ENCODE results near the gene MAPKAPK2.

Gene MAPKAPK2

DNA sequence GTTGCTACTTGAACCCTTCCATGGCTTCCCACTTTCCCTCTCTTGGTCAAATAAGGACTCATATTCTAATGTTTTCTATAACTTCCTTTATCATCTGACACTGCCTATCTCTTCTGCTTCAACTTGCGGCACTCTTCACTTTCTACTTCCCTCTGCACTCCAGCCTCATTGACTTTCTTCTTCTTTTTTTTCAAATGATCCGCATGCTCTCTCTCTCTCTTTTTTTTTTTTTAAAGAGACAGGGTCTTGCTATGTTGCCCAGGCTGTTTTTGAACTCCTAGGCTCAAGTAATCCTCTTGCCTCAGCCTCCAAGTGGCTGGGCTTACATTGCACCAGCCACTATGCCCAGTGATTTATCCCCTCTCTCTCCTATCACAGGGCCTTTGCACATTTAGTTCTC is 94.9 kb downstream of the MAPKAPK2 start:
- DNase-seq: no peak

- DNase-seq: peak in 1 of 5 experiments; percentile 47
Measured at GRCh38 chr1:206782448-206782847, 97.7 kb downstream of the MAPKAPK2 start.

DNA sequence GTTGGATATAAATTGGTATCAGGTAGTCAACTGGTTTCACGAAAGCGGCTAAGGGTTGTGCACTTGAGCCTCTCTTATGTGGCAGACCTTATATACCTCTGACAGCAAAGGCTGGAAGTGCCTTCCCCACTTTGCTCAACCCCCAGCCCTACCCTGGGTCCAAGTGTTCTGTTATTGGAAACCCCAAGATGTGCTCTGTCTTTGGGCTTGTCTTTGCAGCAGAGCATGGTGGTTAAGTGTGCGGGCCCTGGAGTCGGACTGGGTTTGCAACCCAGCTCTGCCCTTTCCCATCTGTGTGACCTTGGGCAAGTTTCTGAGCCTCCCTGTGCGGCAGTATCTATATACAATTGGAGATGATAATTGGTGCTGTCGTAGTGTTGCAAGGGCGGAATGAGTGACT is 98.8 kb downstream of the MAPKAPK2 start:
- no peak for DNase-seq
